Spleen (tissue), 11 donors: ENCODE data around the gene IL1RAPL2. TPM values are rescaled to one million over a fixed set of nuclear protein-coding genes. Genes with fewer than 3 reads are reported as not detected.
"Not testable (repeated sequence)": the region's sequence is repeated elsewhere in the genome, so short reads cannot be mapped to it uniquely, and the experiment has no call there.

Experiments used
- DNase-seq: peaks from one replicate; pipeline ENCODE4 v3.0.0-alpha.2; 2020
- H3K27ac ChIP-seq, 8 donors: fragments of 200-600 bp; sonication (generic) in 7 of 8; 1 replicate in 4 of 8; 2 replicates in 4 of 8; pipeline versions ENCODE4 v1.5.0 to v1.8.0; 2016 to 2021; ENCODE audit warnings: inconsistent platforms in 4 of 8, mild to moderate bottlenecking in 4 of 8, moderate library complexity in 1 of 8
- H3K27me3 ChIP-seq, 7 donors: fragments of 200-600 bp; sonication (generic) in 6 of 7; replicated peaks in 1 of 7; 1 replicate in 4 of 7; 2 replicates in 3 of 7; pipeline versions ENCODE4 v1.5.0 to v1.8.0; 2016 to 2021; ENCODE audit warnings: inconsistent platforms in 3 of 7, mild to moderate bottlenecking in 1 of 7
- H3K36me3 ChIP-seq, 6 donors: fragments of 200-600 bp; sonication (generic) in 5 of 6; 1 replicate in 4 of 6; 2 replicates in 2 of 6; pipeline versions ENCODE4 v1.5.0 to v1.8.0; 2016 to 2021; ENCODE audit warnings: inconsistent platforms in 2 of 6
- H3K4me1 ChIP-seq, 6 donors: fragments of 200-600 bp; sonication (generic) in 5 of 6; 1 replicate in 3 of 6; 2 replicates in 3 of 6; pipeline versions ENCODE4 v1.5.0 to v1.8.0; 2016 to 2021; ENCODE audit warnings: inconsistent platforms in 3 of 6
- H3K4me3 ChIP-seq, 8 donors: fragments of 200-600 bp; sonication (generic) in 7 of 8; 1 replicate in 4 of 8; 2 replicates in 4 of 8; pipeline versions ENCODE4 v1.5.0 to v1.8.0; 2016 to 2021; ENCODE audit warnings: inconsistent platforms in 4 of 8, mild to moderate bottlenecking in 4 of 8, moderate library complexity in 2 of 8
- H3K9me3 ChIP-seq, 8 donors: fragments of 200-600 bp; sonication (generic) in 7 of 8; 1 replicate in 4 of 8; 2 replicates in 4 of 8; pipeline versions ENCODE4 v1.5.0 to v1.8.0; 2016 to 2021; ENCODE audit warnings: inconsistent platforms in 4 of 8
- POLR2A ChIP-seq, 3 donors: fragments of 450-650 bp; IDR thresholded peaks; one replicate each; pipeline ENCODE4 v1.5.1; 2017; ENCODE audit warnings: antibody characterized with exemption in 3 of 3, mild to moderate bottlenecking in 1 of 3
- POLR2AphosphoS5 ChIP-seq, 3 donors: sonication (generic); formaldehyde crosslinking; IDR thresholded peaks; one replicate each; pipeline ENCODE4 v1.5.1; 2017; ENCODE audit warnings: antibody characterized with exemption in 3 of 3
- WGBS, 5 donors: extraction: QIAGEN DNeasy Blood & Tissue Kit in 3 of 5; methylation state at CpG; one replicate each; pipeline versions ENCODE4 v1.1.5 to v1.1.7; 2013 to 2018; 5-methylcytosine and 5-hydroxymethylcytosine counted together
- intact Hi-C: fragments of 100-400 bp; cut with DNase I; formaldehyde crosslinking; loops from one replicate; pipeline ENCODE4 v1.15.0; 2023; ENCODE audit warnings: low total_unique reads
- polyA plus RNA-seq, 3 donors: library from polyadenylated mRNA; stranded (reverse); fragments of 200-250 nt; gene quantifications; one replicate each; pipeline ENCODE4 v1.2.1, GENCODE V29; 2013
- total RNA-seq, 7 donors: library from RNA; depleted of rRNA in 3 of 7; stranded (reverse); fragments of >200 nt in 3 of 7; fragmentation: NEBNext Ultra II Directional in 4 of 7; extraction: Animal tissue kit (Norgen Biotek cat#: 25700) in 4 of 7; gene quantifications; one replicate each; pipeline versions ENCODE4 v1.1.0 to v1.2.1, GENCODE V29; 2016 to 2021
- TF ChIP-seq, protein P1 (sequence below), 11 experiments: fragments of 200-600 bp in 7 of 11; fragments of 450-650 bp in 4 of 11; sonication (generic) in 4 of 11; IDR thresholded peaks in 8 of 11; conservative IDR thresholded peaks in 3 of 11; 1 replicate in 7 of 11; 2 replicates in 4 of 11; pipeline versions ENCODE4 v1.4.0 to v1.8.0; 2016 to 2021; ENCODE audit warnings: antibody characterized with exemption in 11 of 11, inconsistent platforms in 4 of 11, mild to moderate bottlenecking in 1 of 11
- donor health status: healthy with polysubstance abuse.
- donor health status: DM: no; HTN: no; CAD: no; lungs with moderate emphysema.
- donor health status: DM: no; HTN: no; CAD: no.
- donor health status: Bipolar disorder and iron deficiency.
- donor health status: healthy.
- donor health status: DM: no; HTN: no; CAD: no.
- donor health status: DM: yes; HTN: yes; CAD: no.

The IL1RAPL2 gene
- total and polyA plus RNA-seq, 10 donors, result not detected

DNA sequence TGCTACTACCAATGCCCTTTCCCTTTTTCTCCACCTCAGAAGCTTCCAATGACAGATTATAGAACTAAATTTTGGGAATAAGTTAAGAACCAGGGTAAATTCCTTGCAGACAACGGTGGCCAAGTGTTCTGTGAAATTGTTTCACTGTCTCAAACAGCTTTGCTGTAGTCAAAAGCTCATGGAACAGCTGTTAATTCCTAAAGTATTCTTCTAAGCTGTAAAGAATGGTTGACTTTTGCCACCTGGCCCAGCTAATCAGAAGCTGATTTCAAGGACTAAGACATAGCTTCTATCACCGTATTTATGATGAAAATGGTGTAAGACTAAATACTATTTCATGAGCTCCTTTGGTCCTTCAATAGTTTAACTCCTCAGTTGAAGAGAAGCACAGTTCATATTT is 297.5 kb downstream of the IL1RAPL2 start:
- Histone ChIP-seq H3K27ac (no peak overlapping the region), H3K4me1 (no peaks in the 10 kb centered on the region), H3K4me3 (no peak overlapping the region), H3K9me3 (no peaks in the 10 kb centered on the region), H3K36me3 (no peaks in the 10 kb centered on the region), H3K27me3 (peaks cover 0 to 2% (median 0%) of the 10 kb centered on the region in 7 donors)
- intact Hi-C loops, result no loop called here
- TF ChIP-seq, protein P1, sequence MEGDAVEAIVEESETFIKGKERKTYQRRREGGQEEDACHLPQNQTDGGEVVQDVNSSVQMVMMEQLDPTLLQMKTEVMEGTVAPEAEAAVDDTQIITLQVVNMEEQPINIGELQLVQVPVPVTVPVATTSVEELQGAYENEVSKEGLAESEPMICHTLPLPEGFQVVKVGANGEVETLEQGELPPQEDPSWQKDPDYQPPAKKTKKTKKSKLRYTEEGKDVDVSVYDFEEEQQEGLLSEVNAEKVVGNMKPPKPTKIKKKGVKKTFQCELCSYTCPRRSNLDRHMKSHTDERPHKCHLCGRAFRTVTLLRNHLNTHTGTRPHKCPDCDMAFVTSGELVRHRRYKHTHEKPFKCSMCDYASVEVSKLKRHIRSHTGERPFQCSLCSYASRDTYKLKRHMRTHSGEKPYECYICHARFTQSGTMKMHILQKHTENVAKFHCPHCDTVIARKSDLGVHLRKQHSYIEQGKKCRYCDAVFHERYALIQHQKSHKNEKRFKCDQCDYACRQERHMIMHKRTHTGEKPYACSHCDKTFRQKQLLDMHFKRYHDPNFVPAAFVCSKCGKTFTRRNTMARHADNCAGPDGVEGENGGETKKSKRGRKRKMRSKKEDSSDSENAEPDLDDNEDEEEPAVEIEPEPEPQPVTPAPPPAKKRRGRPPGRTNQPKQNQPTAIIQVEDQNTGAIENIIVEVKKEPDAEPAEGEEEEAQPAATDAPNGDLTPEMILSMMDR (IDR thresholded peaks at IDR 0.05 in 8 of 11, conservative IDR thresholded peaks at IDR 0.05 in 3 of 11), result no peak
- TF ChIP-seq POLR2A (IDR thresholded peaks at IDR 0.05) (no peak), POLR2AphosphoS5 (IDR thresholded peaks at IDR 0.05) (no peak)
- DNase-seq, result no peak
- 52 to 65% (median 56%) methylated on average over 2 of the region's 2 CpGs for WGBS, 5 donors

DNA sequence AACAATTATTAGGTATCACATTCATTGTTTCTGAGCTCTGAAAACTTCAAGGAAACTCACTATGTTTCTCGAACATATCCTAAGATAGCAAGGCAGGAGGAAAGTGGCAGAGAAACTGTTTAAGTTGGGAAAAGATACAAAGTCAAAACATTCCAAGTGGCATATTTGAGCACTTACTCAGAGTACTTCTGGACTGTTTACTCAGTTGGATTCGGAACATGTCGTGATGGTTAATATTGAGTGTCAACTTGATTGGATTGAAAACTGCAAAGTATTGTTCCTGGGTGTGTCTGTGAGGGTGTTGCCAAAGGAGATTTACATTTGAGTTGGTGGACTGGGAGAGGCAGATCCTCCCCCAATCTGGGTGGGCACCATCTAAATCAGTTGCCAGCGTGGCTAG is 298.3 kb downstream of the IL1RAPL2 start:
- intact Hi-C loops, result no loop called here
- H3K4me3 ChIP-seq, result no peak overlapping the region
- H3K36me3 ChIP-seq, result no peaks in the 10 kb centered on the region
- H3K27me3 ChIP-seq, result peaks cover 0 to 2% (median 0%) of the 10 kb centered on the region in 7 donors
- no peaks in the 10 kb centered on the region for H3K9me3 ChIP-seq
- no peak for TF ChIP-seq POLR2A (IDR thresholded peaks at IDR 0.05)
- TF ChIP-seq, protein P1 (IDR thresholded peaks at IDR 0.05 in 8 of 11, conservative IDR thresholded peaks at IDR 0.05 in 3 of 11), result no peak
- TF ChIP-seq POLR2AphosphoS5 (IDR thresholded peaks at IDR 0.05), result no peak
- no peaks in the 10 kb centered on the region for H3K4me1 ChIP-seq
- WGBS, 5 donors, result 79 to 93% (median 80%) methylated on average over 4 of the region's 4 CpGs
- DNase-seq, result no peak
- H3K27ac ChIP-seq, result no peak overlapping the region

- intact Hi-C loops, result no loop called here
- H3K4me1 ChIP-seq, result no peaks in the 10 kb centered on the region
- WGBS, 5 donors, result 78 to 100% (median 90%) methylated on average over 1 of the region's 1 CpG
- no peak overlapping the region for H3K27ac ChIP-seq
- H3K27me3 ChIP-seq, result no peaks in the 10 kb centered on the region
- no peak for DNase-seq
- H3K36me3 ChIP-seq, result no peaks in the 10 kb centered on the region
- H3K9me3 ChIP-seq, result peaks cover 0 to under 1% (median 0%) of the 10 kb centered on the region in 8 donors
- TF ChIP-seq, protein P1 (IDR thresholded peaks at IDR 0.05 in 8 of 11, conservative IDR thresholded peaks at IDR 0.05 in 3 of 11), result no peak
- TF ChIP-seq POLR2AphosphoS5 (IDR thresholded peaks at IDR 0.05) (no peak), POLR2A (IDR thresholded peaks at IDR 0.05) (no peak)
- no peak overlapping the region for H3K4me3 ChIP-seq
Measured at GRCh38 chrX:104877504-104877903, 311.5 kb downstream of the IL1RAPL2 start.

- no peak for DNase-seq
- no peak overlapping the region for H3K4me3 ChIP-seq
- no peak overlapping the region for H3K27ac ChIP-seq
- H3K27me3 ChIP-seq, result no peaks in the 10 kb centered on the region
- intact Hi-C loops, result no loop called here
- no peaks in the 10 kb centered on the region for H3K9me3 ChIP-seq
- H3K4me1 ChIP-seq, result no peaks in the 10 kb centered on the region
- 41 to 77% (median 60%) methylated on average over 4 of the region's 4 CpGs for WGBS, 5 donors
- no peaks in the 10 kb centered on the region for H3K36me3 ChIP-seq
- TF ChIP-seq POLR2A (IDR thresholded peaks at IDR 0.05) (no peak), POLR2AphosphoS5 (IDR thresholded peaks at IDR 0.05) (no peak)
- TF ChIP-seq, protein P1 (IDR thresholded peaks at IDR 0.05 in 8 of 11, conservative IDR thresholded peaks at IDR 0.05 in 3 of 11), result no peak
Measured at GRCh38 chrX:104902070-104902469, 336.1 kb downstream of the IL1RAPL2 start.

DNA sequence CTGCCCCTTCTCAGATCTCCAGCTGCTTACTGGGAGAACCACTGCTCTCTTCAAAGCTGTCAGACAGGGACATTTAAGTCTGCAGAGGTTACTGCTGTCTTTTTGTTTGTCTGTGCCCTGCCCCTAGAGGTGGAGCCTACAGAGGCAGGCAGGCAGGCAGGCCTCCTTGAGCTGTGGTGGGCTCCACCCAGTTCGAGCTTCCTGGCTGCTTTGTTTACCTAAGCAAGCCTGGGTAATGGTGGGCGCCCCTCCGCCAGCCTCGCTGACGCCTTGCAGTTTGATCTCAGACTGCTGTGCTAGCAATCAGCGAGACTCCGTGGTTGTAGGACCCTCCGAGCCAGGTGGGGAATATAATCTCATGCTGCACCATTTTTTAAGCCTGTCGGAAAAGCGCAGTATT is 343.7 kb downstream of the IL1RAPL2 start:
- peak; percentile 68 for DNase-seq
- H3K27ac ChIP-seq, intact Hi-C loops, H3K27me3 ChIP-seq, H3K4me1 ChIP-seq, H3K9me3 ChIP-seq, H3K36me3 ChIP-seq: not testable (repeated sequence)
- H3K4me3 ChIP-seq, result peak overlapping the region in 2 of 8 donors; percentile 22 to 43
- 23 to 37% (median 32%) methylated on average over 7 to 10 of the region's 10 CpGs; no CpG with 5 or more reads in 1 of the 5 donors for WGBS, 5 donors
